ENCODE results near the gene RMND5B. TPM values are rescaled to one million over a fixed set of nuclear protein-coding genes. Genes with fewer than 3 reads are reported as not detected.
"Not testable (repeated sequence)": the region's sequence is repeated elsewhere in the genome, so short reads cannot be mapped to it uniquely, and the experiment has no call there.

Gene RMND5B
- 20.0 TPM for total RNA-seq

GRCh38 chr5:178130576-178131445 lies at the start of gene RMND5B:
Gene RMND5B (plus strand): TSS chr5:178131014. CDS start chr5:178138120, 7,106 bp downstream.
- peak; percentile 55 for DNase-seq

- DNase-seq, result no peak
Measured at GRCh38 chr5:178081571-178082243, 49.1 kb upstream of the RMND5B start.

- no peak for DNase-seq
Measured at GRCh38 chr5:178083922-178084321, 46.9 kb upstream of the RMND5B start.

GRCh38 chr5:178085316-178085715 lies 45.5 kb upstream of the RMND5B start:
- DNase-seq, result no peak

- no peak for DNase-seq
Measured at GRCh38 chr5:178086266-178086665, 44.5 kb upstream of the RMND5B start.

- DNase-seq, result not testable (repeated sequence)
Measured at GRCh38 chr5:178087199-178087598, 43.6 kb upstream of the RMND5B start.

- DNase-seq, result no peak
Measured at GRCh38 chr5:178090856-178091255, 40.0 kb upstream of the RMND5B start.

- DNase-seq, result no peak
Measured at GRCh38 chr5:178093134-178093533, 37.7 kb upstream of the RMND5B start.

- no peak for DNase-seq
Measured at GRCh38 chr5:178094345-178094744, 36.5 kb upstream of the RMND5B start.

- no peak for DNase-seq
Measured at GRCh38 chr5:178098685-178099084, 32.1 kb upstream of the RMND5B start.

- no peak for DNase-seq
Measured at GRCh38 chr5:178103612-178104011, 27.2 kb upstream of the RMND5B start.

GRCh38 chr5:178104492-178104891 lies 26.3 kb upstream of the RMND5B start:
- no peak for DNase-seq

GRCh38 chr5:178106086-178106485 lies 24.7 kb upstream of the RMND5B start:
- no peak for DNase-seq

GRCh38 chr5:178106556-178107239 lies 24.1 kb upstream of the RMND5B start:
- DNase-seq, result no peak

GRCh38 chr5:178107756-178108310 lies 23.0 kb upstream of the RMND5B start:
- DNase-seq, result no peak

GRCh38 chr5:178108446-178108845 lies 22.4 kb upstream of the RMND5B start:
- DNase-seq, result no peak

- no peak for DNase-seq
Measured at GRCh38 chr5:178108966-178109365, 21.8 kb upstream of the RMND5B start.

GRCh38 chr5:178110511-178110910 lies 20.3 kb upstream of the RMND5B start:
- DNase-seq, result no peak

GRCh38 chr5:178111925-178112324 lies 18.9 kb upstream of the RMND5B start:
- DNase-seq, result peak; percentile 70

GRCh38 chr5:178112545-178112944 lies 18.3 kb upstream of the RMND5B start:
- no peak for DNase-seq

GRCh38 chr5:178113141-178113787 lies 17.6 kb upstream of the RMND5B start, which contains the start of gene N4BP3:
Gene N4BP3 (plus strand): TSS chr5:178113532. CDS start chr5:178119584, 6,052 bp downstream.
- DNase-seq, result peak; percentile 44

- no peak for DNase-seq
Measured at GRCh38 chr5:178113841-178114324, 16.9 kb upstream of the RMND5B start.
